H9 (cell line): ENCODE data around the gene TRIM40. TPM values are rescaled to one million over a fixed set of nuclear protein-coding genes. Genes with fewer than 3 reads are reported as not detected.

Experiments
- DNase-seq: peaks from one replicate; pipeline ENCODE4 v3.0.0-alpha.2; 2017
- H2AFZ ChIP-seq: one replicate; pipeline ENCODE4 v1.6.1; 2013; ENCODE audit warnings: mild to moderate bottlenecking, low read length, control low read depth, moderate library complexity
- H2AK5ac ChIP-seq: 2 replicates; pipeline ENCODE4 v1.6.1; 2013; ENCODE audit warnings: low read length, control low read depth, mixed read lengths; ENCODE audit not compliant: insufficient read length
- H2BK120ac ChIP-seq: one replicate; pipeline ENCODE4 v1.6.1; 2013; ENCODE audit warnings: low read depth, mild to moderate bottlenecking, low read length, control low read depth, inconsistent platforms; ENCODE audit not compliant: poor library complexity, severe bottlenecking
- H2BK12ac ChIP-seq: 2 replicates; pipeline ENCODE4 v1.6.1; 2013; ENCODE audit warnings: low read length, control low read depth, mixed read lengths, low read depth; ENCODE audit not compliant: insufficient read length
- H2BK15ac ChIP-seq: 2 replicates; pipeline ENCODE4 v1.6.1; 2013; ENCODE audit warnings: low read depth, low read length, control low read depth
- H2BK20ac ChIP-seq: one replicate; pipeline ENCODE4 v1.6.1; 2013; ENCODE audit warnings: low read depth, mild to moderate bottlenecking, low read length, control low read depth, inconsistent platforms; ENCODE audit not compliant: poor library complexity, severe bottlenecking
- H2BK5ac ChIP-seq: 2 replicates; pipeline ENCODE4 v1.6.1; 2013; ENCODE audit warnings: low read length, control low read depth, mixed read lengths; ENCODE audit not compliant: insufficient read length
- H3K14ac ChIP-seq: 2 replicates; pipeline ENCODE4 v1.6.1; 2013; ENCODE audit warnings: low read length, control low read depth; ENCODE audit not compliant: insufficient read depth
- H3K18ac ChIP-seq: 2 replicates; pipeline ENCODE4 v1.6.1; 2013; ENCODE audit warnings: low read depth, mild to moderate bottlenecking, mixed read lengths, low read length, control low read depth; ENCODE audit not compliant: insufficient read length
- H3K23ac ChIP-seq: 2 replicates; pipeline ENCODE4 v1.6.1; 2013; ENCODE audit warnings: low read length, control low read depth, mixed read lengths, low read depth; ENCODE audit not compliant: insufficient read length
- H3K23me2 ChIP-seq: 2 replicates; pipeline ENCODE4 v1.6.1; 2013; ENCODE audit warnings: low read depth, mild to moderate bottlenecking, mixed read lengths, low read length, control low read depth; ENCODE audit not compliant: insufficient read length, poor library complexity, severe bottlenecking
- H3K27ac ChIP-seq: 2 replicates; pipeline ENCODE4 v1.5.1; 2013; ENCODE audit warnings: low read length, control low read depth, mixed read lengths, low read depth; ENCODE audit not compliant: insufficient read length
- H3K27me3 ChIP-seq: 2 replicates; pipeline ENCODE4 v1.6.1; 2013; ENCODE audit warnings: low read length, control low read depth, inconsistent platforms; ENCODE audit not compliant: insufficient read depth
- H3K4ac ChIP-seq: 2 replicates; pipeline ENCODE4 v1.6.1; 2013; ENCODE audit warnings: low read depth, mild to moderate bottlenecking, control low read depth, inconsistent platforms, low read length, moderate library complexity
- H3K4me1 ChIP-seq: 2 replicates; pipeline ENCODE4 v1.6.1; 2013; ENCODE audit warnings: low read length, control low read depth, inconsistent platforms; ENCODE audit not compliant: insufficient read depth
- H3K4me2 ChIP-seq: 2 replicates; pipeline ENCODE4 v1.6.1; 2013; ENCODE audit warnings: low read length, control low read depth, mixed read lengths; ENCODE audit not compliant: insufficient read length, insufficient read depth
- H3K56ac ChIP-seq: 2 replicates; pipeline ENCODE4 v1.6.1; 2013; ENCODE audit warnings: low read depth, mild to moderate bottlenecking, mixed read lengths, low read length, control low read depth; ENCODE audit not compliant: insufficient read length
- H3K79me1 ChIP-seq: 2 replicates; pipeline ENCODE4 v1.6.1; 2013; ENCODE audit warnings: low read depth, mild to moderate bottlenecking, moderate library complexity, low read length, control low read depth, inconsistent platforms; ENCODE audit not compliant: insufficient read depth, poor library complexity, severe bottlenecking
- H3K79me2 ChIP-seq: 2 replicates; pipeline ENCODE4 v1.6.1; 2013; ENCODE audit warnings: low read length, control low read depth, inconsistent platforms; ENCODE audit not compliant: insufficient read depth
- H3K9ac ChIP-seq: 2 replicates; pipeline ENCODE4 v1.6.1; 2013; ENCODE audit warnings: low read length, control low read depth, mixed read lengths; ENCODE audit not compliant: insufficient read length; ENCODE audit errors: extremely low read depth
- H3K9me3 ChIP-seq: one replicate; pipeline ENCODE4 v1.6.1; 2013; ENCODE audit warnings: low read depth, low read length, inconsistent platforms; ENCODE audit not compliant: control insufficient read depth
- H3T11ph ChIP-seq: one replicate; pipeline ENCODE4 v1.6.1; 2013; ENCODE audit warnings: mild to moderate bottlenecking, low read length, control low read depth, inconsistent platforms
- H4K20me1 ChIP-seq: one replicate; pipeline ENCODE4 v1.6.1; 2013; ENCODE audit not compliant: control insufficient read depth, insufficient read length, insufficient read depth
- H4K5ac ChIP-seq: 2 replicates; pipeline ENCODE4 v1.6.1; 2013; ENCODE audit warnings: low read depth, mild to moderate bottlenecking, mixed read lengths, low read length, control low read depth; ENCODE audit not compliant: insufficient read length
- H4K8ac ChIP-seq: replicated peaks from 2 replicates; pipeline ENCODE4 v1.6.1; 2013; ENCODE audit warnings: low read length, control low read depth, mixed read lengths, low read depth; ENCODE audit not compliant: insufficient read length
- H4K91ac ChIP-seq: 2 replicates; pipeline ENCODE4 v1.6.1; 2013; ENCODE audit warnings: low read depth, mild to moderate bottlenecking, moderate library complexity, mixed read lengths, low read length, control low read depth; ENCODE audit not compliant: insufficient read length
- H3K27ac Mint-ChIP-seq, 3 experiments: 2 replicates in 2 of 3; 3 replicates in 1 of 3; pipeline ENCODE4 v1.8.0; 2020 to 2021; ENCODE audit warnings: mixed read lengths in 3 of 3, mild to moderate bottlenecking in 1 of 3, moderate library complexity in 1 of 3
- H3K27me3 Mint-ChIP-seq: 2 replicates; pipeline ENCODE4 v1.8.0; 2021; ENCODE audit warnings: low read depth, mild to moderate bottlenecking, moderate library complexity, mixed read lengths
- H3K36me3 Mint-ChIP-seq, 3 experiments: 2 replicates in 2 of 3; 3 replicates in 1 of 3; pipeline ENCODE4 v1.8.0; 2020 to 2021; ENCODE audit warnings: low read depth in 3 of 3, mixed read lengths in 3 of 3; ENCODE audit not compliant: insufficient read depth in 1 of 3
- H3K4me1 Mint-ChIP-seq, 2 experiments: 2 replicates each; pipeline ENCODE4 v1.8.0; 2020; ENCODE audit warnings: mixed read lengths in 2 of 2
- H3K4me3 Mint-ChIP-seq, 2 experiments: 2 replicates in 1 of 2; 3 replicates in 1 of 2; pipeline ENCODE4 v1.8.0; 2020 to 2021; ENCODE audit warnings: mild to moderate bottlenecking in 2 of 2, mixed read lengths in 2 of 2, moderate library complexity in 1 of 2
- H3K9me3 Mint-ChIP-seq, 2 experiments: 2 replicates in 1 of 2; 3 replicates in 1 of 2; pipeline ENCODE4 v1.8.0; 2020; ENCODE audit warnings: mild to moderate bottlenecking in 2 of 2, mixed read lengths in 2 of 2, moderate library complexity in 1 of 2
- WGBS: extraction: QIAGEN DNeasy Blood & Tissue Kit; methylation state at CpG from one replicate; pipeline ENCODE4 v1.1.7; 2013; ENCODE audit warnings: missing lambda C conversion rate, low lambda C conversion rate, mixed read lengths; ENCODE audit not compliant: insufficient read length; ENCODE audit errors: extremely low coverage; 5-methylcytosine and 5-hydroxymethylcytosine counted together
- total RNA-seq: library from RNA; stranded (reverse); gene quantifications from 2 replicates; pipeline ENCODE4 v1.2.1, GENCODE V29; 2021
- TF ChIP-seq, protein P1 (sequence below): fragments of 200-600 bp; sonication (generic); conservative IDR thresholded peaks from 3 replicates; pipeline ENCODE4 v1.8.0; 2021; ENCODE audit warnings: antibody characterized with exemption, mild to moderate bottlenecking

The TRIM40 gene
- total RNA-seq, 1 experiment from 2014 or later: not detected

DNA sequence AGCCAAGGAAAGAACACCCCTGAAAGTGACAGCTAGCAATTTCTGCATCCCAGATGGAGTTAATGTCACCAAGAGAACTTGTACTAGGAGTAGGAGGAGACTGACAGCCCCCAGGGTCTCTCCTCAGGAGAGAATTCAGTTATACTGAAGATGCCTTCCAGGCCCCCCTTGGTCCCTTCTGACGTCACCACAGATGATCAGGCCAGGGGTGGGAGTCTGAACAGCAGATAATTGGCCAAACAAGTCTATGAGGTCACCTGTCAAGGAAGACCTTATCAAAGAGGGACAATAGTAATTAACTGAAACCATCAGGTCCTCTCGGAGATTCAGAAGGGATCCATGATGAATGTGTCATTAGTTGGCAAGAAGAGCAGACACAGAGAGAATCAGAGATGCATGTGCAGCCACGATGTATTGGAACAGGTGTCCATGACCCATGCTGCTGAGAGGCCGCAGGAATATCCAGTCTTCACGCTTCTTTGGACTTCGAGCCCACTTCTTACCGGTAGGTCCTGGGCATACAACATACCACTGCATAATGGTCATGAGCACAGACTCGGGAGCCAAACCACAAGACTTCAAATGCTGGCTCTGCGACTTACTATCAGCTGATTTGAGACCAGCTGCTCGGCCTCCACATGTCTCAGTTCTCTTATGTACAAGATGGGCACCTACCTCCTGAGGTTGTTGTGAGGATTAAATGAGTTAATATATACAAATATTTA is 14.9 kb downstream of the TRIM40 start:
- no peak overlapping the region for H3K27ac Mint-ChIP-seq
- no peaks in the 10 kb centered on the region for H3K27me3 ChIP-seq
- no peak for DNase-seq
- H3K9me3 ChIP-seq: no peaks in the 10 kb centered on the region
- no peaks in the 10 kb centered on the region for H3K23me2 ChIP-seq
- H2BK5ac ChIP-seq: no peak overlapping the region
- no peak overlapping the region for H4K5ac ChIP-seq
- H3K4me2 ChIP-seq: no peak overlapping the region
- H3K27ac ChIP-seq: no peak overlapping the region
- no peak overlapping the region for H2BK15ac ChIP-seq
- peaks cover 4 to 5% of the 10 kb centered on the region in 2 experiments for H3K4me1 Mint-ChIP-seq
- no peaks in the 10 kb centered on the region for H3K9me3 Mint-ChIP-seq
- H2BK20ac ChIP-seq: no peak overlapping the region
- H3K4me1 ChIP-seq: peaks cover 3% of the 10 kb centered on the region; the same call in 1 of the 2 replicates
- peaks cover 53% of the 10 kb centered on the region for H3K27me3 Mint-ChIP-seq
- TF ChIP-seq, protein P1, sequence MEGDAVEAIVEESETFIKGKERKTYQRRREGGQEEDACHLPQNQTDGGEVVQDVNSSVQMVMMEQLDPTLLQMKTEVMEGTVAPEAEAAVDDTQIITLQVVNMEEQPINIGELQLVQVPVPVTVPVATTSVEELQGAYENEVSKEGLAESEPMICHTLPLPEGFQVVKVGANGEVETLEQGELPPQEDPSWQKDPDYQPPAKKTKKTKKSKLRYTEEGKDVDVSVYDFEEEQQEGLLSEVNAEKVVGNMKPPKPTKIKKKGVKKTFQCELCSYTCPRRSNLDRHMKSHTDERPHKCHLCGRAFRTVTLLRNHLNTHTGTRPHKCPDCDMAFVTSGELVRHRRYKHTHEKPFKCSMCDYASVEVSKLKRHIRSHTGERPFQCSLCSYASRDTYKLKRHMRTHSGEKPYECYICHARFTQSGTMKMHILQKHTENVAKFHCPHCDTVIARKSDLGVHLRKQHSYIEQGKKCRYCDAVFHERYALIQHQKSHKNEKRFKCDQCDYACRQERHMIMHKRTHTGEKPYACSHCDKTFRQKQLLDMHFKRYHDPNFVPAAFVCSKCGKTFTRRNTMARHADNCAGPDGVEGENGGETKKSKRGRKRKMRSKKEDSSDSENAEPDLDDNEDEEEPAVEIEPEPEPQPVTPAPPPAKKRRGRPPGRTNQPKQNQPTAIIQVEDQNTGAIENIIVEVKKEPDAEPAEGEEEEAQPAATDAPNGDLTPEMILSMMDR: no peak
- H3K79me1 ChIP-seq: no peaks in the 10 kb centered on the region
- H3K18ac ChIP-seq: no peak overlapping the region
- no peak overlapping the region for H2BK120ac ChIP-seq
- no peak overlapping the region for H3K4ac ChIP-seq
- no peak overlapping the region for H2AK5ac ChIP-seq
- no peak overlapping the region for H3K9ac ChIP-seq
- H3K79me2 ChIP-seq: no peaks in the 10 kb centered on the region
- no peak overlapping the region for H3K14ac ChIP-seq
- H3K4me3 Mint-ChIP-seq: no peak overlapping the region
- no peaks in the 10 kb centered on the region for H3K36me3 Mint-ChIP-seq
- no peak overlapping the region for H4K8ac ChIP-seq
- H3K56ac ChIP-seq: no peak overlapping the region
- H3T11ph ChIP-seq: no peak overlapping the region
- H4K91ac ChIP-seq: no peak overlapping the region
- WGBS: no CpG with 5 or more reads among the region's 10 CpGs
- H3K23ac ChIP-seq: no peak overlapping the region
- H2BK12ac ChIP-seq: no peak overlapping the region
- no peak overlapping the region for H2AFZ ChIP-seq
- no peaks in the 10 kb centered on the region for H4K20me1 ChIP-seq
